B cell (primary cell): ENCODE data around the gene PM20D2. TPM values are rescaled to one million over a fixed set of nuclear protein-coding genes. Genes with fewer than 3 reads are reported as not detected.

Experiments
- ATAC-seq: fragments of 200-7000 bp; cut with Tn5 transposase; one replicate; pipeline ENCODE4 v1.10.0; 2021; ENCODE audit warnings: low read depth, mild to moderate bottlenecking, moderate number of reproducible peaks, moderate library complexity
- CTCF ChIA-PET: fragments of 350-600 bp; sonication (Branson Sonifier 250); formaldehyde crosslinking; loops from one replicate; lab custom pipeline; 2021; ENCODE audit warnings: antibody characterized with exemption, inconsistent platforms; lab: Charles Lee
- POLR2A ChIA-PET: fragments of 350-600 bp; sonication (Branson Sonifier 250); formaldehyde crosslinking; loops from one replicate; lab custom pipeline; 2021; ENCODE audit warnings: antibody characterized with exemption; lab: Charles Lee
- DNase-seq: peaks from one replicate; pipeline ENCODE4 v3.0.0; 2013
- H2AFZ ChIP-seq: 2 replicates; pipeline ENCODE4 v1.6.1; 2012; ENCODE audit warnings: mild to moderate bottlenecking, low read depth, low read length; ENCODE audit not compliant: insufficient read depth, poor library complexity, severe bottlenecking
- H3K27ac ChIP-seq, 2 donors: 1 replicate in 1 of 2; 2 replicates in 1 of 2; pipeline ENCODE4 v1.5.1; 2012 to 2013; ENCODE audit warnings: low read length in 2 of 2, mild to moderate bottlenecking in 2 of 2, moderate library complexity in 1 of 2
- H3K27me3 ChIP-seq, 4 experiments: fragments of 200-600 bp in 1 of 4; sonication (generic) in 1 of 4; replicated peaks in 1 of 4; 1 replicate in 2 of 4; 2 replicates in 2 of 4; pipeline versions ENCODE4 v1.6.1 to v1.7.0; 2013 to 2016; ENCODE audit warnings: low read length in 3 of 4, mild to moderate bottlenecking in 2 of 4, mixed read lengths in 1 of 4, moderate library complexity in 1 of 4; ENCODE audit not compliant: insufficient read depth in 4 of 4, control insufficient read depth in 3 of 4; ENCODE audit errors: control extremely low read depth in 1 of 4
- H3K36me3 ChIP-seq, 2 experiments: replicated peaks in 1 of 2; 1 replicate in 1 of 2; 2 replicates in 1 of 2; pipeline versions ENCODE4 v1.6.1 to v1.7.1; 2013; ENCODE audit warnings: low read length in 1 of 2; ENCODE audit not compliant: insufficient read depth in 2 of 2, control insufficient read depth in 1 of 2; ENCODE audit errors: control extremely low read depth in 1 of 2, extremely low read depth in 1 of 2
- H3K4me1 ChIP-seq, 2 donors: fragments of 200-600 bp in 1 of 2; sonication (generic) in 1 of 2; 1 replicate in 1 of 2; 2 replicates in 1 of 2; pipeline versions ENCODE4 v1.5.1 to v1.6.1; 2013 to 2017; ENCODE audit warnings: low read length in 2 of 2; ENCODE audit not compliant: control insufficient read depth in 2 of 2, insufficient read depth in 2 of 2
- H3K4me2 ChIP-seq: replicated peaks from 2 replicates; pipeline ENCODE3; 2012; ENCODE audit warnings: mild to moderate bottlenecking, low read depth, low read length; ENCODE audit not compliant: poor library complexity, severe bottlenecking
- H3K4me3 ChIP-seq, 5 experiments: fragments of 200-600 bp in 1 of 5; sonication (generic) in 1 of 5; 1 replicate in 3 of 5; 2 replicates in 2 of 5; pipeline versions ENCODE4 v1.5.1 to v1.7.0; 2011 to 2016; ENCODE audit warnings: low read length in 4 of 5, mild to moderate bottlenecking in 4 of 5, low read depth in 2 of 5, control low read depth in 1 of 5, moderate library complexity in 1 of 5; ENCODE audit not compliant: insufficient read depth in 1 of 5; ENCODE audit errors: control extremely low read depth in 1 of 5, extremely low read depth in 1 of 5
- H3K79me2 ChIP-seq: fragments of 200-600 bp; sonication (generic); one replicate; pipeline ENCODE4 v1.6.0; 2016; ENCODE audit warnings: low read length; ENCODE audit not compliant: control insufficient read depth, insufficient read depth
- H3K9ac ChIP-seq: fragments of 200-600 bp; sonication (generic); 2 replicates; pipeline ENCODE4 v1.6.1; 2017; ENCODE audit warnings: mild to moderate bottlenecking, low read length, moderate library complexity
- H3K9me3 ChIP-seq, 3 donors: one replicate each; pipeline versions ENCODE4 v1.6.1 to v1.7.1; 2013; ENCODE audit warnings: low read length in 2 of 3; ENCODE audit not compliant: control insufficient read depth in 2 of 3, insufficient read depth in 1 of 3; ENCODE audit errors: control extremely low read depth in 1 of 3
- H4K20me1 ChIP-seq: 2 replicates; pipeline ENCODE4 v1.6.0; 2012; ENCODE audit warnings: mild to moderate bottlenecking, low read length; ENCODE audit not compliant: insufficient read depth, control insufficient read depth, poor library complexity, severe bottlenecking
- H3K27ac Mint-ChIP-seq: one replicate; pipeline ENCODE4 v1.8.0; 2021; ENCODE audit warnings: mixed read lengths
- H3K27me3 Mint-ChIP-seq: one replicate; pipeline ENCODE4 v1.8.0; 2021; ENCODE audit warnings: mixed read lengths
- H3K4me1 Mint-ChIP-seq: one replicate; pipeline ENCODE4 v1.8.0; 2021; ENCODE audit warnings: mixed read lengths
- H3K4me3 Mint-ChIP-seq: one replicate; pipeline ENCODE4 v1.8.0; 2021; ENCODE audit warnings: mixed read lengths
- H3K9me3 Mint-ChIP-seq: one replicate; pipeline ENCODE4 v1.8.0; 2022; ENCODE audit warnings: mixed read lengths; ENCODE audit not compliant: insufficient read depth
- CTCF ChIP-seq: fragments of 200-600 bp; IDR thresholded peaks from one replicate; pipeline ENCODE4 v1.8.0; 2022; ENCODE audit warnings: antibody characterized with exemption, mild to moderate bottlenecking
- EZH2 ChIP-seq: IDR thresholded peaks from 2 replicates; pipeline ENCODE4 v1.6.1; 2012; ENCODE audit warnings: borderline replicate concordance, low read depth, mild to moderate bottlenecking, moderate library complexity, low read length; ENCODE audit not compliant: insufficient read depth, poor library complexity, severe bottlenecking
- WGBS: methylation state at CpG from one replicate; pipeline ENCODE4 v1.1.5; 2013; ENCODE audit warnings: missing lambda C conversion rate; ENCODE audit not compliant: insufficient coverage; 5-methylcytosine and 5-hydroxymethylcytosine counted together
- intact Hi-C: fragments of 100-400 bp; cut with micrococcal nuclease; formaldehyde crosslinking; loops from one replicate; pipeline ENCODE4 v1.10.0; 2022
- polyA plus RNA-seq: library from polyadenylated mRNA; depleted of rRNA; stranded (reverse); fragments of >200 nt; gene quantifications from 2 replicates; pipeline ENCODE4 v1.2.3, GENCODE V29; 2012
- total RNA-seq, 2 donors: library from RNA; stranded (reverse); fragments of 120-200 nt in 1 of 2; gene quantifications; 1 replicate in 1 of 2; 2 replicates in 1 of 2; pipeline versions ENCODE4 v1.2.3 to v1.2.4, GENCODE V29; 2013 to 2022

PM20D2 gene
- total and polyA plus RNA-seq, 2 donors (not counting 1 experiment from before 2014, with no cell fraction given), result 7.4 to 16.4 TPM

GRCh38 chr6:89160331-89161092 is 14.7 kb downstream of the PM20D2 start:
- DNase-seq (no peak), ATAC-seq (no peak)
- Histone ChIP-seq H3K36me3 (peaks cover 10 to 30% of the 10 kb centered on the region in 2 experiments), H3K79me2 (no peaks in the 10 kb centered on the region), H3K4me1 (no peaks in the 10 kb centered on the region), H3K4me3 (no peak overlapping the region), H3K4me2 (no peak overlapping the region), H4K20me1 (no peaks in the 10 kb centered on the region), H3K9me3 (no peaks in the 10 kb centered on the region), H2AFZ (no peak overlapping the region), H3K27ac (no peak overlapping the region), H3K9ac (no peak overlapping the region), H3K27me3 (no peaks in the 10 kb centered on the region)
- ChIA-PET CTCF (no interaction called here), POLR2A (no interaction called here)
- H3K27me3 Mint-ChIP-seq, result no peaks in the 10 kb centered on the region
- H3K4me3 Mint-ChIP-seq, result no peak overlapping the region
- TF ChIP-seq EZH2, result no peak
- no peak for TF ChIP-seq CTCF
- H3K9me3 Mint-ChIP-seq, result no peaks in the 10 kb centered on the region
- H3K27ac Mint-ChIP-seq, result no peak overlapping the region
- H3K4me1 Mint-ChIP-seq, result no peaks in the 10 kb centered on the region
- intact Hi-C loops, result no loop called here
- WGBS, result 97% methylated on average over 3 of the region's 4 CpGs

DNA sequence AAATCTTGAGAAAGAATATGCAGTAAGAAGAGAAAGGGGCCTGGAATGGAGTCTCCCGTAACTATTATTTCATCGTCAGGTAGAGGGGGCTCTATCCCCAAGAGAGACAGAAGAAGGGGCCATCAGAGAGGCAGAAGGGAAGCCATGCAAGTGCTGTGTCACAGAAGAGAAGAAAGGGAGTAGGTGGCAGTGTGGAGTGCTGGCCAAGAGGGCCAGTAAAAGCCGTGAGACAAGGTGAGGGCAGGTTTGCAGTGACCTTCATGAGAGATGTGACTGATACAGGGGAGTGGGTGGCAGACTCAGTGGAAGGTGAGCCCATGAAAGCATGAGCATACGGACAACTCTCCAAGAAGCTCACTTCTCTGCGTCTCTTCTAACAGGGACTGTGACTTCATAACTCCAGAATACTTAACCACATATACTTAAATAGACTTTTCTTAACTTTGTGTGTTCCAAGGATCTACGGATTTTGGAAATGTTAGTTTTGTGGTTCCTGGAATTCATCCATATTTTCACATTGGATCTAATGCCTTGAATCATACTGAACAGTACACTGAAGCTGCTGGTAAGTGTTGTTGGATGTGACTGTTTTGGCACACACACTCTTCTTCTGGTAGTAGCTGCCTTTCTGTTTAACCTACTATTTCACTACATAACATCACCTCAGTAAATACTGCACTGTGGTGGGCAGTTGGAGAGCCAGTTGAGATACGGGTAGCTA is 15.6 kb downstream of the PM20D2 start:
- no peak for TF ChIP-seq CTCF
- no peak for TF ChIP-seq EZH2
- CTCF ChIA-PET, result no interaction called here

More for the DNA sequence above, 15.6 kb downstream of the PM20D2 start:
- no peaks in the 10 kb centered on the region for H3K4me1 Mint-ChIP-seq
- no peak overlapping the region for H3K4me3 Mint-ChIP-seq
- H3K4me1 ChIP-seq, result no peaks in the 10 kb centered on the region
- H3K79me2 ChIP-seq, result no peaks in the 10 kb centered on the region
- no peaks in the 10 kb centered on the region for H3K27me3 ChIP-seq
- no peaks in the 10 kb centered on the region for H4K20me1 ChIP-seq
- no peaks in the 10 kb centered on the region for H3K9me3 Mint-ChIP-seq
- POLR2A ChIA-PET, result no interaction called here
- H3K27me3 Mint-ChIP-seq, result no peaks in the 10 kb centered on the region
- no peaks in the 10 kb centered on the region for H3K9me3 ChIP-seq
- intact Hi-C loops, result no loop called here
- H3K36me3 ChIP-seq, result peaks cover 10 to 30% of the 10 kb centered on the region in 2 experiments
- DNase-seq (no peak), ATAC-seq (no peak)
- no peak overlapping the region for H3K27ac Mint-ChIP-seq
- WGBS, result 81% methylated on average over 3 of the region's 7 CpGs
- no peak overlapping the region for H3K4me3 ChIP-seq
- no peak overlapping the region for H3K4me2 ChIP-seq
- H2AFZ ChIP-seq, result no peak overlapping the region
- H3K27ac ChIP-seq, result no peak overlapping the region
- no peak overlapping the region for H3K9ac ChIP-seq
